VCaP (cell line): Measurements from ENCODE around the gene NEXN.
"Not testable (repeated sequence)": the region's sequence is repeated elsewhere in the genome, so short reads cannot be mapped to it uniquely, and the experiment has no call there.

Experiments
- H3K27ac ChIP-seq: fragments of 450-650 bp; 2 replicates; pipeline ENCODE4 v1.5.1; 2017
- TF ChIP-seq, protein P1 (sequence below): fragments of 450-650 bp; conservative IDR thresholded peaks from 2 replicates; pipeline ENCODE4 v1.5.1; 2017; ENCODE audit warnings: mild to moderate bottlenecking, moderate library complexity

Gene NEXN

DNA sequence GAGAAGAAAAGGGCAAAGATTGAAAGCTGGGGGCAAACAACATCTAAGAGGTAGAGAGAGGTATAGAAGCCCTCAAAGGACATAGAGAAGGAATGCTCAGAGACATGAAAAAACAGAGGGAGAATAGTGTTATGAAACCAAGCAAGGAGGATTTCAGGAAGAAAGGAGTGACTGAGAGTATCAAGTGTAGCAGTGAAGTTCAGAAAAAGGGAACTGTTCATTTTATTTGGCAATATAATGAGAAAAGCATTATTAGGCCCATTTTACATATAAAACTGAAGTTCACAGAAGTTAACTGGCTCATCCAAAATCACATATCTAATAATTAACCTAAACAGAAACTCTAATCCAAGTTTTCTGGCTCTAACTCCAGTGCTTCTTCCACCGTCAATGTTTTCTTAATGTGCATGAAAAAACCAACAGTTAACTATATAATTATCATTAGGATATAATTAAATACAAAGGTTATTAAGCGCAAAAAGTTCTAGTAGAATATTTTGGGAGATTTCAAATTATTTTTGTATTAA lies 17.7 kb downstream of the NEXN start:
- H3K27ac ChIP-seq = no peak overlapping the region
- TF ChIP-seq, protein P1, sequence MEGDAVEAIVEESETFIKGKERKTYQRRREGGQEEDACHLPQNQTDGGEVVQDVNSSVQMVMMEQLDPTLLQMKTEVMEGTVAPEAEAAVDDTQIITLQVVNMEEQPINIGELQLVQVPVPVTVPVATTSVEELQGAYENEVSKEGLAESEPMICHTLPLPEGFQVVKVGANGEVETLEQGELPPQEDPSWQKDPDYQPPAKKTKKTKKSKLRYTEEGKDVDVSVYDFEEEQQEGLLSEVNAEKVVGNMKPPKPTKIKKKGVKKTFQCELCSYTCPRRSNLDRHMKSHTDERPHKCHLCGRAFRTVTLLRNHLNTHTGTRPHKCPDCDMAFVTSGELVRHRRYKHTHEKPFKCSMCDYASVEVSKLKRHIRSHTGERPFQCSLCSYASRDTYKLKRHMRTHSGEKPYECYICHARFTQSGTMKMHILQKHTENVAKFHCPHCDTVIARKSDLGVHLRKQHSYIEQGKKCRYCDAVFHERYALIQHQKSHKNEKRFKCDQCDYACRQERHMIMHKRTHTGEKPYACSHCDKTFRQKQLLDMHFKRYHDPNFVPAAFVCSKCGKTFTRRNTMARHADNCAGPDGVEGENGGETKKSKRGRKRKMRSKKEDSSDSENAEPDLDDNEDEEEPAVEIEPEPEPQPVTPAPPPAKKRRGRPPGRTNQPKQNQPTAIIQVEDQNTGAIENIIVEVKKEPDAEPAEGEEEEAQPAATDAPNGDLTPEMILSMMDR = no peak

DNA sequence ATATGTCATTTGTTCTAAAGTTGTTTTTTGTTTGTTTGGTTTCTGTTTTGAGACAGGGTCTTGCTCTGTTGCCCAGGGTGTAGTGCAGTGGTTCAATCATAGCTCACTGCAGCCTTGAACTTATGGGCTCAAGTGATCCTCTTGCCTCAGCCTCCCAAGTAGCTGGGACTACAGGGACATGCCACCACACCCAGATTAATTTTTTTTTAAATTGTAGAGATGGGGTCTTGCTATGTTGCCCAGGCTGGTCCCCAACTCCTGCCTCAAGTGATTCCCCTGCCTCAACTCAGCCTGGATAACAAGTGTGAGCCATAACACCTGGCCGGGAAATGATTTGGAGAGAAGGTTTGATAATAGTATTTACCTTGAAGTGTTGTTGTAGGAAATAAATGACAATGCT lies 18.2 kb downstream of the NEXN start:
- no peak overlapping the region for H3K27ac ChIP-seq
- TF ChIP-seq, protein P1 = no peak

DNA sequence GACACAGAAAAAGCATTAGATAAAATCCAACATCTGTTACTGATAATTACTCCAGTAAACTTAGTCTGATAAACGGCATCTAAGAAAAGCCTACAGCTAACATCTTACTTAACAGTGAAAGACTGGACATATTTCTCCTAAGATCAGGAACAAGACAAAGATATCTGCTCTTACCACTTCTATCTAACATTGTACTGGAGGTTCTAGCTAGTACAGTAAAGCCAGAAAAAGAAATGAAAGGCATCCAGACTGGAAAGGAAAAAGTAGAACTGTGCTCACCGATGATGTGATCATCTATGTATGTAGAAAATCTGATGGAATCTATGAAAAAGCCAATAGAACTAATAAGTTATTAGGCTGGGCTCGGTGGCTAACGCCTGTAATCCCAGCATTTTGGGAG lies 21.7 kb downstream of the NEXN start:
- no peak overlapping the region for H3K27ac ChIP-seq
- TF ChIP-seq, protein P1 = no peak

DNA sequence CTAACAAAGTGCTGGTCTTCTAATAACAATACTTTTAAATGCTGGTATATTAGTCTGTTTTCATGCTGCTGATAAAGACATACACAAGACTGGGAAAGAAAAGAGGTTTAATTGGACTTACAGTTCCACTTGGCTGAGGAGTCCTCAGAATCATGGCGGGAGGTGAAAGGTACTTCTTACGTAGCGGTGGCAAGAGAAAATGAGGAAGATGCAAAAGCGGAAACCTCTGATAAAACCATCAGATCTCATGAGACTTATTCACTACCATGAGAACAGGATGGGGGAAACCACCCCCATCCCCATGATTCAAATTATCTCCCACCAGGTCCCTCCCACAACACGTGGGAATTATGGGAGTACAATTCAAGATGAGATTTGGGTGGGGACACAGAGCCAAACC lies 30.5 kb downstream of the NEXN start:
- H3K27ac ChIP-seq = not testable (repeated sequence)

DNA sequence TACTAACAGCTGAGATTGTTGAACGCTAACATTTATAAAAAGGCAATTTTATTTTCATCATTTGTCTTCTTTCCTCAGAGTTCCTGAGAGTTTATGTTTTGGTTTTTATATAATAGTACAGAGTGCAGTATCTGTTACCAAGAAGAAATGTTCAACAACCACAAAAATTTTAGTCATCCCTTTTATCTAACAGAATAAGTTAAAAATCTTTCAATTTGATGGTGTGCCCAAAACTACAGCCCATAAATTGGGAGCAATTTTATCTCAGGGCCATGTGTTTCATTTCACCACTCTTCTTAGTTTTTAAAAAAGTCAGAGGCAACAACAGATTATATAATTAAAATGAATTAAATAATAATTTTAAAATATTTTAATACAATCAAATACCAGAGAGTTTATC lies 37.1 kb downstream of the NEXN start:
- TF ChIP-seq, protein P1 = no peak

DNA sequence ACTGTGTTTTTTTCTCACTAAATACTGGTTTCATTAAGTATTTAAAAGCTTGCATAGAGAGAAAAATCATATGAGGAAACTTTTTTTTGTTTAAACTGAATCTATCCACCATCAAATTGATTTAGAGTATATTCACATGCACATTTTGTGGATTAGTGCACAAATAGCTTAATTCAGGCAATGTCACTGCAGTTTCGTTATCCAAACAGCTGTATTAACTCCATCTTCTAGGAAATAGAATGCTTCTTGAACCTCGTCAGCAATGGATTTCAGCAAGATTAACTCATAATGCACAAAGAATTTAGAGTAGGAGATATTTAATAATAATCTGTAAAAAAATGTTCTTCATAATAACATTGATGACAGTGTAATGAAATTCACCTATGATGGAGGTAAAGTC lies 37.5 kb downstream of the NEXN start:
- TF ChIP-seq, protein P1 = no peak
- H3K27ac ChIP-seq = no peak overlapping the region

More for the DNA sequence above, 37.1 kb downstream of the NEXN start:
- no peak overlapping the region for H3K27ac ChIP-seq

DNA sequence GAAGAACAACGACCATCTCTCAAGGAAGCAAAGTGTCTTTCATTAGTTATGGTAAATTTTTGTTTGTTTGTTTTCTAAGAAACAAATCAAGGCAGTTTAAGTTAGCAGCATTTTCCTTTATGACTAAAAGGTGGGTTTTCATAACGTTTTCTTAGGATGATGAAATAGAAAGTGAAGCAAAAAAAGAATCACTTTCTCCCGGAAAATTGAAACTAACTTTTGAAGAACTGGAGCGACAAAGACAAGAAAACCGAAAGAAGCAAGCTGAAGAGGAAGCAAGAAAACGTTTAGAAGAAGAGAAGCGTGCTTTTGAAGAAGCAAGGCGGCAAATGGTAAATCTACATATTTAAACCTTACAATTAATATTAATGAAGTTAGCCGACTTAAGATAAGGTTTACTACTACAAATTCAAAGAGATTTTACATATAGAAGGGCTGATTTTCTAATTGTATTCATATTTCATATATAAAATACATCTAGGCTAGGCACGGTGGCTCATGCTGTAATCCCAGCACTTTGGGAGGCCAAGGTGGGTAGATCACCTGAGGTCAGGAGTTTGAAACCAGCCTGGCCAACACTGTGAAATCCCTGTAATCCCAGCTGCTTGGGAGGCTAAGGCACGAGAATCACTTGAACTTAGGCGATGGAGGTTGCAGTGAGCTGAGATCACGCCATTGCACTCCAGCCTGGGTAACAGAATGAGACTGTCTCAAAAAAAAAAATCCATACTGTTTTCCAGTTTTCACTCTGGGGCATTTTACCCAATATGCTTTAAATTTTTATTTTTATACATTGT lies 38.3 kb downstream of the NEXN start:
- no peak overlapping the region for H3K27ac ChIP-seq
- TF ChIP-seq, protein P1 = no peak

DNA sequence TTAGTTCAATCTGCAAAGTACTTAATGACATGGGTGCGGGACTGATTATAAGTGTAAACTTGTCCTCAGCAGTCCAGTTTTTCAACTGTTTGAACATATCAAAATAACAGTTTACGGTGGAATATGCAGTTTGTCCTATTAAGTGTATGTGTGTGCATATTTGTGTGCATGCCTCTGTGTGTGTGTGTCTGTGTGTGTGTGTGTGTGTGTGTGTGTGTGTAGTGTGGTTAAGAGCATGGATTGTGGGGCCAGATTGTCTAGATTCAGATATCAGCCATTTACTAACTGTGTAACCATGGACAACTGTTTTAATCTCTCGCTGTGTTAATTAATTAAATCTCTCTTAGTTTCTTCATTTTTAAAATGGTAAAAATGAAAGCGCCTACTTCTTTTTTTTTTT lies 39.0 kb downstream of the NEXN start:
- H3K27ac ChIP-seq = no peak overlapping the region
- TF ChIP-seq, protein P1 = no peak
